Lung (tissue), 12 donors: ENCODE results near the gene ALK. TPM values are rescaled to one million over a fixed set of nuclear protein-coding genes. Genes with fewer than 3 reads are reported as not detected.

Source experiments
- ATAC-seq: fragments of 200-7000 bp; cut with Tn5 transposase; one replicate; pipeline ENCODE4 v1.9.1; 2020; ENCODE audit warnings: moderate number of reproducible peaks; ENCODE audit not compliant: insufficient read depth, low FRiP score
- DNase-seq, 3 donors: peaks; one replicate each; pipeline ENCODE4 v3.0.0-alpha.2; 2013 to 2017
- H3K27ac ChIP-seq, 2 donors: one replicate each; pipeline ENCODE4 v1.5.1; 2013; ENCODE audit warnings: mild to moderate bottlenecking in 2 of 2, moderate library complexity in 2 of 2, control low read depth in 1 of 2, inconsistent platforms in 1 of 2, low read depth in 1 of 2, low read length in 1 of 2
- H3K27me3 ChIP-seq, 3 donors: one replicate each; pipeline ENCODE4 v1.5.1; 2013; ENCODE audit warnings: low read length in 2 of 3; ENCODE audit not compliant: control insufficient read depth in 3 of 3, insufficient read depth in 3 of 3
- H3K36me3 ChIP-seq, 4 donors: one replicate each; pipeline ENCODE4 v1.5.1; 2013; ENCODE audit warnings: low read length in 4 of 4, mild to moderate bottlenecking in 1 of 4, moderate library complexity in 1 of 4; ENCODE audit not compliant: control insufficient read depth in 4 of 4, insufficient read depth in 4 of 4
- H3K4me1 ChIP-seq, 5 donors: one replicate each; pipeline ENCODE4 v1.5.1; 2013; ENCODE audit warnings: low read length in 5 of 5, mild to moderate bottlenecking in 2 of 5, moderate library complexity in 1 of 5; ENCODE audit not compliant: control insufficient read depth in 5 of 5, insufficient read depth in 5 of 5
- H3K4me3 ChIP-seq: one replicate; pipeline ENCODE4 v1.5.1; 2013; ENCODE audit warnings: mild to moderate bottlenecking, control low read depth, moderate library complexity
- H3K9ac ChIP-seq, 2 donors: one replicate each; pipeline ENCODE4 v1.5.1; 2013; ENCODE audit warnings: low read length in 2 of 2, control low read depth in 1 of 2; ENCODE audit not compliant: insufficient read depth in 1 of 2
- H3K9me3 ChIP-seq, 4 donors: one replicate each; pipeline ENCODE4 v1.5.1; 2013; ENCODE audit warnings: low read length in 3 of 4, mild to moderate bottlenecking in 1 of 4, moderate library complexity in 1 of 4; ENCODE audit not compliant: control insufficient read depth in 4 of 4, insufficient read depth in 3 of 4
- CTCF ChIP-seq: IDR thresholded peaks from 2 replicates; pipeline ENCODE4 v1.5.1; 2012; ENCODE audit warnings: mild to moderate bottlenecking; ENCODE audit errors: control extremely low read depth, extremely low read depth
- whole genome bisulfite sequencing, 2 donors: extraction: QIAGEN DNeasy Blood & Tissue Kit; methylation state at CpG; one replicate each; pipeline ENCODE4 v1.1.7; 2013; 5-methylcytosine and 5-hydroxymethylcytosine counted together
- polyA plus RNA-seq, 2 donors: library from polyadenylated mRNA; stranded (reverse); fragments of 200-250 nt; gene quantifications; one replicate each; pipeline ENCODE4 v1.2.1, GENCODE V29; 2013
- total RNA-seq, 2 donors: library from RNA; depleted of rRNA in 1 of 2; stranded (reverse); fragments of >200 nt in 1 of 2; gene quantifications; one replicate each; pipeline ENCODE4 v1.2.1, GENCODE V29; 2014 to 2021
- donor health status: control.
- donor health status: control.
- donor health status: Bipolar disorder and iron deficiency.
- donor health status: healthy.
- donor health status: DM: yes; HTN: yes; CAD: no.

The ALK gene
- total and polyA plus RNA-seq, 4 donors = 0.09 to 0.25 (median 0.10) TPM; not detected in 1

GRCh38 chr2:29212009-29212408 is 709.4 kb downstream of the ALK start:
- no peak for ATAC-seq
- no peak overlapping the region for H3K4me3 ChIP-seq
- no peaks in the 10 kb centered on the region for H3K27me3 ChIP-seq
- H3K9ac ChIP-seq = no peak overlapping the region
- H3K4me1 ChIP-seq = peaks cover 0 to 4% (median 0%) of the 10 kb centered on the region in 5 donors
- WGBS, 2 donors = 56 to 90% methylated on average over 5 of the region's 5 CpGs
- no peak for DNase-seq
- no peaks in the 10 kb centered on the region for H3K36me3 ChIP-seq
- no peak overlapping the region for H3K27ac ChIP-seq
- no peak for TF ChIP-seq CTCF
- H3K9me3 ChIP-seq = no peaks in the 10 kb centered on the region

DNA sequence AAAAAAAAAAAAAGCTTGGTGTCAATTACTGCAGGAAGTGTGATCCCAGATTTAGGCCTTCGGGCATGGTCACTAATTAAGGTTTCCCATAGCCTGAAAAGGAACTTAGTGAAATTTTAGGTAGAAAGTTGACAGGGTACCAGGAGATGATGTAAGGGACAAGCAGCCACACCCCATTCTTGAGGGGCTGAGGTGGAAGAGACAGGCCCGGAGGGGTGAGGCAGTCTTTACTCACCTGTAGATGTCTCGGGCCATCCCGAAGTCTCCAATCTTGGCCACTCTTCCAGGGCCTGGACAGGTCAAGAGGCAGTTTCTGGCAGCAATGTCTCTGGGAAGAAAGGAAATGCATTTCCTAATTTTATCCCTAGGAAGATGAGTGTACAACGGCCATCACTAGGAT is 711.8 kb downstream of the ALK start:
- Histone ChIP-seq H3K27me3 (no peaks in the 10 kb centered on the region), H3K36me3 (no peaks in the 10 kb centered on the region), H3K9me3 (no peaks in the 10 kb centered on the region), H3K9ac (no peak overlapping the region), H3K4me1 (no peaks in the 10 kb centered on the region), H3K27ac (no peak overlapping the region), H3K4me3 (no peak overlapping the region)
- TF ChIP-seq CTCF = no peak
- DNase-seq (no peak), ATAC-seq (no peak)
- 84 to 90% methylated on average over 5 of the region's 5 CpGs for WGBS, 2 donors

- 56 to 64% methylated on average over 3 of the region's 3 CpGs for WGBS, 2 donors
- H3K9me3 ChIP-seq = no peaks in the 10 kb centered on the region
- no peak for ATAC-seq
- H3K4me3 ChIP-seq = no peak overlapping the region
- no peak overlapping the region for H3K27ac ChIP-seq
- H3K27me3 ChIP-seq = no peaks in the 10 kb centered on the region
- H3K9ac ChIP-seq = no peak overlapping the region
- no peak for TF ChIP-seq CTCF
- no peaks in the 10 kb centered on the region for H3K36me3 ChIP-seq
- H3K4me1 ChIP-seq = no peaks in the 10 kb centered on the region
- no peak for DNase-seq
Observed at GRCh38 chr2:29207352-29208148, 713.8 kb downstream of the ALK start.
